ENCODE results near the gene AUTS2.

AUTS2 gene

DNA sequence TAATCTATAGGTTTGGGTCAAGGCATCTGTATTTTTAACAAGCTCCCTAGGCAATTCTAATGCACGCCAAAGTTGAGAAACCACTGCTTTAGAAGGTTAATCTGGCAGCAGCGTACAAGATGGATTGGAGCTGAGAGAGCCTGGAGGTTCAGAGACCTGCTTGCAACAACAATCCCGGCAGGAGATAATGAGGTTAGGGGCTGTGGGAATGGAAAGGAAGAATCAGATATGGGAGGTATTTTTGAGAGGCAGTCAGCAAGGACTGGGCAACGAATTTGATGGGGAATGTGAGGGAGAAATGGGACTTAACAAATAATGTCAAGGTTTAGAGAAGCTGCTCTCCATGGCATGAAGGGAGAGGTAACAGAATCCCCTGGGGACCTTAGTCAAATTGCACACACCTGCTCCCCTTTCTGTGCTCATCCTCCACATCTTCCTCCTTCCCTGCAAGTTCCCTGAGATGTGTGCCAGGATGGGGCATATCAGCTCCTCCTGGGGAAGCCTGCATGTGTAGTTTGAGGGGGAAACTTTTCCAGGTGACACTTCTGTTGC, 802.6 kb downstream of the AUTS2 start:
- no peak for DNase-seq
- no peaks in the 10 kb centered on the region for H3K27me3 ChIP-seq
- H3K36me3 ChIP-seq = no peaks in the 10 kb centered on the region
- no peaks in the 10 kb centered on the region for H3K9me3 ChIP-seq
- no peaks in the 10 kb centered on the region for H3K4me1 ChIP-seq
- intact Hi-C loops (cut with DNase I; ENCODE audit: low total_unique reads) = no loop called here
- no peak overlapping the region for H3K4me3 ChIP-seq
- TF ChIP-seq, protein P1, sequence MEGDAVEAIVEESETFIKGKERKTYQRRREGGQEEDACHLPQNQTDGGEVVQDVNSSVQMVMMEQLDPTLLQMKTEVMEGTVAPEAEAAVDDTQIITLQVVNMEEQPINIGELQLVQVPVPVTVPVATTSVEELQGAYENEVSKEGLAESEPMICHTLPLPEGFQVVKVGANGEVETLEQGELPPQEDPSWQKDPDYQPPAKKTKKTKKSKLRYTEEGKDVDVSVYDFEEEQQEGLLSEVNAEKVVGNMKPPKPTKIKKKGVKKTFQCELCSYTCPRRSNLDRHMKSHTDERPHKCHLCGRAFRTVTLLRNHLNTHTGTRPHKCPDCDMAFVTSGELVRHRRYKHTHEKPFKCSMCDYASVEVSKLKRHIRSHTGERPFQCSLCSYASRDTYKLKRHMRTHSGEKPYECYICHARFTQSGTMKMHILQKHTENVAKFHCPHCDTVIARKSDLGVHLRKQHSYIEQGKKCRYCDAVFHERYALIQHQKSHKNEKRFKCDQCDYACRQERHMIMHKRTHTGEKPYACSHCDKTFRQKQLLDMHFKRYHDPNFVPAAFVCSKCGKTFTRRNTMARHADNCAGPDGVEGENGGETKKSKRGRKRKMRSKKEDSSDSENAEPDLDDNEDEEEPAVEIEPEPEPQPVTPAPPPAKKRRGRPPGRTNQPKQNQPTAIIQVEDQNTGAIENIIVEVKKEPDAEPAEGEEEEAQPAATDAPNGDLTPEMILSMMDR (IDR thresholded peaks at IDR 0.05) = no peak
- H3K27ac ChIP-seq = no peak overlapping the region

DNA sequence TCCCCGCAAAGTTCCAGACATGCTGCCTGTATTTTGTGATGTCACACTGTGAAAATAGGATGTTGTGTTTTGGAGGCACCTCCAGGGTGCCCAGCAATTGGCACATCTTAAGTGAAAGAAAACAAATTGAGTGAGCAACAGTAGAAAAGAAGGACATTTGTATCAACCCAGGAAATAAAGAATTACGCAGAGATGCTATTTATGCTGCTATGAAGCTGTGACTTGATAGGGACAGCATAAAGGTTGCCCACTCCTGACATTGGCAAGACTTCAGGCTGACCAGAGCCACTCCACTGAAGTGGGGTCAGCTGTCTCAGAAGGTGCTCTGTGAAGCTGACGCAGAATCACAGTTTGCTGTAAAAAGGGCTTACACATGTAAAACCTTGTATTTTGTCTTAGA, 803.8 kb downstream of the AUTS2 start:
- H3K36me3 ChIP-seq = no peaks in the 10 kb centered on the region
- no peaks in the 10 kb centered on the region for H3K4me1 ChIP-seq
- TF ChIP-seq, protein P1 (IDR thresholded peaks at IDR 0.05) = no peak

DNA sequence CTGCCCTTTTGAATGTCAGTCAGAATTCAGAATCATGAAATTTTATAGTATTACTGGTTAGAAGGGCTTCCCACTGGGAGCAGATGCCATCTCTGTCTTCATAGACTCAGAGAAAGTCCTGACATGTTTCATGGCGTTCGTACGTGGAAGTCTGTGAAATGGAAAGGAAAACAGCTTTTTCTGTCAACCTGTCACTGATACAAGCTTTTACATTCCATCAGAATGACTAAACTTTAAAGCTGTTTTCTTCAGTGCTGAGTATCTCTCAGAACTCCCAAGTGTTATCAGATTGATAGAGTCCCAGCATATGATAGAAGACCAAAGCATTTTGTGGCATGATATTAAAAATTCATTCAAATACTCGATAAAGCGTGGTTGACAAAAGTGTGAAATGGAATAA, 807.0 kb downstream of the AUTS2 start:
- Histone ChIP-seq H3K27me3 (no peaks in the 10 kb centered on the region), H3K9me3 (no peaks in the 10 kb centered on the region), H3K4me3 (no peak overlapping the region), H3K27ac (no peak overlapping the region), H3K4me1 (no peaks in the 10 kb centered on the region), H3K36me3 (no peaks in the 10 kb centered on the region)
- TF ChIP-seq, protein P1 (IDR thresholded peaks at IDR 0.05) = no peak
- no peak for DNase-seq
- intact Hi-C loops (cut with DNase I; ENCODE audit: low total_unique reads) = no loop called here

More for the DNA sequence above, 803.8 kb downstream of the AUTS2 start:
- Histone ChIP-seq H3K9me3 (no peaks in the 10 kb centered on the region), H3K4me3 (no peak overlapping the region), H3K27me3 (no peaks in the 10 kb centered on the region), H3K27ac (no peak overlapping the region)
- DNase-seq = no peak
- intact Hi-C loops (cut with DNase I; ENCODE audit: low total_unique reads) = no loop called here

DNA sequence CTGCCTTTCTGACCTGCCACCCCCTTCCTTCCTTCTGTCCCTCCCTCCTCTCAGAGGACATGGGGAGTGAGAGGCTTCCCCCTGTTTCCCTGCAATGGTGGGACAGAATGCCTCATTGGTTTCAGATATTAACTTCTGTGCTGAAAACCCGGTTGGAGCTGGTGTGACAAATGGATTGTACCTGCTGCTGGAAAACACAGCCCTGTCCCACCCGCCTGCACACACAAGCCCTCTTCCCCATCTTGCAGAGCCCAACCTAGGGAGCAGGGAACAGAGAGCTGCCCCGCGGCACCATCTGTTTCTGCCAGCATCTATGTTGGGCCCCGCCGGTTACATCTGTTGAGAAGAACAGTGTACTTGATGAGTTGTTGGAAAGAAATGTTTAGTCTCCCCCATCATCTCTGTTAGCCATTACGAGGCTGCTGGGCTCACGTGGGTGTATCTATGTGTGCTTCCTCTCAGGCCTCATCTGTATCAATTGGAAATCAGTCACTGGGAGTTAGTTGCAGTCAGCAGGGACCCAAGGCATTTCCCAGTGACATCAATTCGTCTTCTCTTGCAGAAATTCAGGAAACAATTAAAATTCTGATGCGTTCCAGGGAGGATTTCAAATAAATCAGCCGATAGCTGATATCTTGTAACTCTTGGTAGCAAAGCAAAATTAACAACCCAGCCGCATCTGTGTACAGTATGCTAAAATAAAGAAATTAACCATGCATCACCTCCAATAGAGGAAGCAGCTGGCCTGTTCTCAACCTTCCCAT, 808.1 kb downstream of the AUTS2 start:
- H3K27me3 ChIP-seq = no peaks in the 10 kb centered on the region
- intact Hi-C loops (cut with DNase I; ENCODE audit: low total_unique reads) = no loop called here
- TF ChIP-seq, protein P1 (IDR thresholded peaks at IDR 0.05) = no peak
- DNase-seq = no peak
- H3K27ac ChIP-seq = no peak overlapping the region
- H3K36me3 ChIP-seq = no peaks in the 10 kb centered on the region
- no peaks in the 10 kb centered on the region for H3K9me3 ChIP-seq
- no peaks in the 10 kb centered on the region for H3K4me1 ChIP-seq
- H3K4me3 ChIP-seq = no peak overlapping the region

DNA sequence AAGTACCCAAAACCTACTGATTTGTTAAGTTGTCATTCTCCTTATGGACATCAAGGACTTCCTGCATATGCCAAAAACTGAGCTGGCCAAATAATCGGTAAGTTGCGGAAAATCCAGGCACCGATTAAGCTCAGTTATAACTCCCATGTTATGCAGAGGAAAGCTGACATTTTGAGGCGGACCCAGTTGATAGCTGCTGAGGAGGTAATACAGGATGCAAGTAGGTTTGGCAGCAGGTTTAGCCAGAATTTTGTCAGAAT, 808.6 kb downstream of the AUTS2 start:
- no peak for DNase-seq
- H3K36me3 ChIP-seq = no peaks in the 10 kb centered on the region
- H3K4me1 ChIP-seq = no peaks in the 10 kb centered on the region
- TF ChIP-seq, protein P1 (IDR thresholded peaks at IDR 0.05) = no peak
- H3K27ac ChIP-seq = no peak overlapping the region
- H3K9me3 ChIP-seq = no peaks in the 10 kb centered on the region
- H3K27me3 ChIP-seq = no peaks in the 10 kb centered on the region
- intact Hi-C loops (cut with DNase I; ENCODE audit: low total_unique reads) = no loop called here
- no peak overlapping the region for H3K4me3 ChIP-seq
